HG02884 (cell line): ENCODE results near the gene CEL.
"Not testable (repeated sequence)": the region's sequence is repeated elsewhere in the genome, so short reads cannot be mapped to it uniquely, and the experiment has no call there.

Experiments used
- ATAC-seq: cut with Tn5 transposase; IDR thresholded peaks from one replicate; pipeline ENCODE4 v1.9.1; 2021; ENCODE audit warnings: mild to moderate bottlenecking, moderate library complexity; ENCODE audit not compliant: unreplicated experiment

CEL gene

DNA sequence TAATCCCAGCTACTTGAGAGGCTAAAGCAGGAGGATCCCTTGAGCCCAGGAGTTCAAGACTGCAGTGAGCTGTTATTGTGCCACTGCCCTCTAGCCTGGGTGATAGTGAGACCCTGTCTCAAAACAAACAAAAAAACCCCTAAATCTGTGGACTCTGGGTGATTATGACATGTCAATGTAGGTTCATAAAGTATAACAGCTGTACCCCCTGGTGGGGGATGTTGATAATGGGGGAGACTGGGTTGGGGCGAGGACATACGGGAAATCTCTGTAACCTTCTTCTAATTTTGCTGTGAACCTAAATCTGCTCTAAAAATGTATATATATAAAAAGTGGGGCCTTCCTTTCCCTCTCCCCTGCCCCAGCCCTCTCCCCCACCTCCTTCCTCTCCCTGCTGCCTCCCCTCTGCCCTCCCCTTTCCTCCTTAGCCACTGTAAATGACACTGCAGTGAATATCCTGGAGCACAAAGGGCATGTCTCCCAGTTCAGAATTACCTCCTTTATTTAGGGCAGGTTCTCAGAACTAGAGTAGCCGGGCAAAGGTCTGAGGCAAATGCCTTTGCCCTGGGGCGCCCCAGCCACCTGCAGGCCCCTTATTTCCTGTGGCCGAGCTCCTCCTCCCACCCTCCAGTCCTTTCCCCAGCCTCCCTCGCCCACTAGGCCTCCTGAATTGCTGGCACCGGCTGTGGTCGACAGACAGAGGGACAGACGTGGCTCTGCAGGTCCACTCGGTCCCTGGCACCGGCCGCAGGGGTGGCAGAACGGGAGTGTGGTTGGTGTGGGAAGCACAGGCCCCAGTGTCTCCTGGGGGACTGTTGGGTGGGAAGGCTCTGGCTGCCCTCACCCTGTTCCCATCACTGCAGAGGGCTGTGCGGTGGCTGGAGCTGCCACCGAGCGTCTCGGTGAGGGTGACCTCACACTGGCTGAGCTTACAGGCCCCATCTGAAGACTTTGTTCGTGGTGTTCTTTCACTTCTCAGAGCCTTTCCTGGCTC is 19.3 kb downstream of the CEL start:
- ATAC-seq, result not testable (repeated sequence)

GRCh38 chr9:133081957-133082644 is 20.3 kb downstream of the CEL start:
- ATAC-seq, result not testable (repeated sequence)

DNA sequence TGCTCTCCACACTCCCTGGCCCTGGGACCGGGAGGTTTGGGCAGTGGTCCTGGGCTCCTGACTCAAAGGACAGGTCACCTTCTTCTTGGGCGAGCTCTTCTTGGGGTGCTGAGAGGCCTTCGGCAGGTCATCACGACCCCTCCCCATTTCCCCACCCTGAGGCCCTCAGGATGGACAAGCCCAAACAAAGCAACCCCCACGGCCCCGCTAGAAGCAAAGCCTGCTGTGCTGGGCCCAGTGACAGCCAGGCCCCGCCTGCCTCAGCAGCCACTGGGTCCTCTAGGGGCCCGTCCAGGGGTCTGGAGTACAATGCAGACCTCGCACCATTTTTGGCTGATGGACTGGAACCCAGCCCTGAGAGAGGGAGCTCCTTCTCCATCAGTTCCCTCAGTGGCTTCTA is 21.9 kb downstream of the CEL start:
- ATAC-seq, result not testable (repeated sequence)

- ATAC-seq, result not testable (repeated sequence)
Observed at GRCh38 chr9:133086212-133086860, 24.6 kb downstream of the CEL start.

DNA sequence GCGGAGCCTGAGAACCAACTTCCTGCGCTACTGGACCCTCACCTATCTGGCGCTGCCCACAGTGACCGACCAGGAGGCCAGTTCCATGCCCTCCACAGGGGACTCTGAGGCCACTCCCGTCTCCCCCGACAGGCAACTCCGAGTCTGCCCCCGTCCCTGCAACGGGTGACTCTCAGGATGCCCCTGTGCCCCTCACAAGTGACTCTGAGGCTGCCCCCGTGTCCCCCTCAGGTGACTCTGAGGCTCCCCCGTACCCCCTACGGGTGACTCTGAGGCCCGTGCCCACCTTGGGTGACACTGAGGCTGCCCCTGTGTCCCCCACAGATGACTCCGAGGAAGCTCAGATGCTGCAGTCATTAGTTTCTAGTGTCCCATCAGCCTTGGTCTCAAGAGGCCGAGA is 25.1 kb downstream of the CEL start:
- no peak for ATAC-seq

DNA sequence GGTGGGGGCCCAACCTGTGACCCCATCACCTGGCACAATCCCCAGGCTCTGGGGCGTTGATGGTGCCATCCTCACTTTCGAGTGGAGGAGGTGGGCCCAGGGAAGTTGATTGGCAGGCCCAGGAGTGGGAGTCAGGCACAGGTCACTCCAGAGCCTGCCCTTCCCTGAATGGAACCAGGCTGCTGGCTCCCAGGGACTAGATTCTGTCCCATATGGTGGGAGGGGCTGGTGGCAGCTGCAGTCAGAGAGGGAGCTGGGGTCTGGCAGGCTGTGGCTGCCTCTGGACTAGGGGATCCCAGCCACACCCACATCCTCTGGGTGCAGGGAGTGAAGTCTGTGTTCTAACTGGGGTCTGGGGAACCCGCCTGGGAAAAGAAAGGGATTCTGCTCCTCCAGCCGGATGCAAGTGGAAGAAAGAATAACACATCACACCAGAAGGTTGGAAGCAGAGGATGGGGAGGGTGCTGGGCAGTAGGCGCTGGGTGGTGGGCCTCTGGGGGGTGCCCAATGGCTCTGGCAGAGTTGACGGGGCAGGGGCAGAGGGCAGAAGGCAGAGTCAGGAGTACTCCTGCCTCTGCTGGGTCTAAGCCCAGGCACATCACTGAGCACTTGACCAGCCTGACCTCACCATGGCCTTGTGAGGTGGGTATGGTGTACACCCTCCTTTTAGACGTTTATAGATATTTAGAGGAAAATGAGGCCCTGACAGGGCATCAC is 25.8 kb downstream of the CEL start:
- no peak for ATAC-seq

DNA sequence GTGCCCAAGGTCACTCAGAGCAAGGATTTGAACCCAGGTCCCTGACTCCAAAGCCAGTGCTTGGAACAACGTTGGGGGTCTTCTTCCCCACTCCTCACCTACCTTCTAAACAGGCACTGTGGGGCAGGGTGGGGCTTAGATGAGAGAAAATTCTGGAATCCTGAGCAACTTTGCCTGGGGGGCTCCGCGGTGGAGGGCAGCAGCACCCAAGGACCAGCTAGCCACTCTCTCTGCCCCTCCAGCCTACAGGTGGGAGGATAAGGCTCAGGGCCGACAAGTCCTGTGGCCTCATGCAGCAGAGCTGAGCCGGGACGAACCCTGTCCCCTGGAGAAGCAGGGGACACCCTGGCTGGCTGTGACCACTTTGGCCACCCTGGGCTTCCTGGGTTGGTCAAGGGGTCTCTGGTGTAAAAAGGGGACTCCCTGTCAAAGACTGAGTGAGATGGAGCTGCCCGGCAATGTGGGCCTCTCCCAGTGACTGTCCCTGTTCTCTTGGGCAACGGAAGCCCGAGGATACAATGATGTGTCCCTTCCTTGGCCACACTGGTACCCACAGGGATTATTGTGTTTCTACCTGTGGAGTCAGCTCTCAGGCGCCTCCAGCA is 26.5 kb downstream of the CEL start:
- no peak for ATAC-seq

- no peak for ATAC-seq
Observed at GRCh38 chr9:133088756-133089155, 27.0 kb downstream of the CEL start.

DNA sequence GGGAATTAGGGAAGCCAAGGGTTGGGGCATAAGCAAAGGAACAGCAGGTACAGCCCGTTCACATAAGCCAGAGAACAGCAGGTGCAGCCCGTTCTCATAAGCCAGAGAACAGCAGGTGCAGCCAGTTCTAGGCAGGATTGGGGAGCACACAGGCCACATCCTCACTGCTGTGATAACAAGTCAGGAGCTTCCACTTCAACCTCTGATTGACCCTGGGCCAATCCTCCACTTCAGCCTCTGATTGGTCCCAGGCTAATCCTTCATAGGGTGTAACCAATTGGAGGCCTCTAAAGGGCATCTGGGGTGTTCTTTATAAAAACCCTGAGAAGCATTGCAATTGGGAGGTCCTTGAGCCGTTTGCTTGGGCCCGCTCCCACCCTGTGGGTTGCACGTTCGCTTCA is 27.5 kb downstream of the CEL start:
- no peak for ATAC-seq

GRCh38 chr9:133090187-133090586 is 28.4 kb downstream of the CEL start:
- no peak for ATAC-seq

DNA sequence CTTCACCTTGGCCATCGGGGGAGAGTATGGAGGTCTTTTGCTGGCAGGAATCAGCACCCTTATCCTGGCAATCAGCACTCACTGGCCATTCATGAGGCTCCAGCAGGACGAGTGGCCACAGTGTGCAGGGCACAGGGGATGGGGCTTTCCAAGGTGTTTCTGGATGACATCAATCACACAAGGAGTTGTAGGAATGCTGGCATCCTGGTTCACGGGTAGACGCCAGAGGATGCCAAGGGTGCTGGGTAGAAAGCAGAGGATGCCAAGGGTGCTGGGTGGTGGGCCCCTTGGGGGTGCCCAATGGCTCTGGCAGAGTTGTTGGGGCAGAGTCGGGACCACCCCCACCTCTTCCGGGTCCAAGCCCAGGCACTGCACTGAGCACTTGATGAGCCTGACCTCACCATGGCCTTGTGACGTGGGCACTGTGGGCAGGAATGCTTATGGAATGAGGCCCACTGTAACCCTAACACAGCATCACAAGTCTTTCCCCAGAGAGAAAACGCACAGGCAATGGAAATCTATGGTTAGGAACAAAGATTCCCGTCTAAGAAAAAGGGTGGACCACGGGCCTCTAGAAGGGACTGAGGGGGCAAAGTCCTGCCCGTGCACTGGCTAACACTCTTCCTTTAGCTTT is 29.1 kb downstream of the CEL start:
- no peak for ATAC-seq

GRCh38 chr9:133094351-133094750 is 32.6 kb downstream of the CEL start:
- ATAC-seq, result not testable (repeated sequence)

DNA sequence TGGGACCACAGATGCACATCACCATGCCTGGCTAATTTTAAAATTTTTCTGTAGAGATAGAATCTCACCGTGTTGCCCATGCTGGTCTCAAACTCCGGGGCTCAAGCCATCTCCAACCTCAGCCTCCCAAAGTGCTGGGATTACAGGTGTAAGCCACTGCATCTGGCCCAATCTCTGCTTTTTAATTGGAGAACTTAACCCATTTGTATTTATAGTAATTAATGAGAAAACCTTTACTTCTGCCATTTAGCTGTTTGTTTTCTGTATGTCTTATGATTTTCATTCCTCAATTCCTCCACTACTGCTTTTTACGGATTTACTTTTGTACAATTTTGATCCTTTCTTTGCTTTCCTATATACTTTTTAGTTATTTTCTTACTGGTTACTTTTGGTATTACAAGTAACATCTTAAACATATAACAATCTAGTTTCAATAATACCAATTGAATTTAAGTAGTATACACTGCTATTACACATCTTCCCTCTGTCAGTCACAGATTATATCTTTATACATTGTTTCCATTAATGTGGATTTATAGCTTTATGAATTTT is 33.1 kb downstream of the CEL start:
- ATAC-seq, result no peak

GRCh38 chr9:133098104-133098754 is 36.4 kb downstream of the CEL start:
- no peak for ATAC-seq

GRCh38 chr9:133098871-133099270 is 37.1 kb downstream of the CEL start:
- ATAC-seq, result no peak

GRCh38 chr9:133099726-133100505 is 38.1 kb downstream of the CEL start:
- ATAC-seq, result no peak

- no peak for ATAC-seq
Observed at GRCh38 chr9:133100506-133101355, 39.0 kb downstream of the CEL start.
